ENCODE results near the gene SH3RF1. TPM values are rescaled to one million over a fixed set of nuclear protein-coding genes. Genes with fewer than 3 reads are reported as not detected.
"Not testable (repeated sequence)": the region's sequence is repeated elsewhere in the genome, so short reads cannot be mapped to it uniquely, and the experiment has no call there.

SH3RF1 gene
- total RNA-seq, 1 experiment from 2014 or later, result 5.8 TPM

DNA sequence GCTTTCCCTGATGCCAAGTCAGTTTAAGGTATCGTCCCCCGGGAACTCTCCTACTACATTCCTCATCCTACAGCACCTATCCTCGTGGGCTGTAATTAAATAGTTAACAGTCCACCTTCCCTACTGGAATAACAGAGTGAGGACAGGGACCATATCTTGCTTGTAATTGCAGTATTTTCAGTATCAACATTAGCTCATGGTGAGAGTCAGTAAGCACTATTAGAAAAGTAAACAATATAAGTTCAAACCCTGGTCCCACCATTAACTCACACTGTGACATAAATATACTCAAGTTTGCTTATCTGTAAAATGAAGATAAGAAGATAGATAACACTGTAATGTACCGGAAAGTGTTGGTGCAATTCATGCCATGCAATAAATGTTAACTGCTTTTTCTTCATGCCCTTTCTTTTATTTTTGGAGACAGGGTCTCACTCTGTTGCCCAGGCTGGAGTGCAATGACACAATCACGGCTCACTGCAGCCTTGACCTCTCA lies 61.3 kb downstream of the SH3RF1 start:
- Histone ChIP-seq H3K36me3 (no peaks in the 10 kb centered on the region), H3K9me3 (replicated peaks) (no peaks in the 10 kb centered on the region), H3K27ac (no peak overlapping the region), H3K4me1 (no peaks in the 10 kb centered on the region), H3K27me3 (no peaks in the 10 kb centered on the region), H3K4me3 (no peak overlapping the region)
- no peak for DNase-seq

DNA sequence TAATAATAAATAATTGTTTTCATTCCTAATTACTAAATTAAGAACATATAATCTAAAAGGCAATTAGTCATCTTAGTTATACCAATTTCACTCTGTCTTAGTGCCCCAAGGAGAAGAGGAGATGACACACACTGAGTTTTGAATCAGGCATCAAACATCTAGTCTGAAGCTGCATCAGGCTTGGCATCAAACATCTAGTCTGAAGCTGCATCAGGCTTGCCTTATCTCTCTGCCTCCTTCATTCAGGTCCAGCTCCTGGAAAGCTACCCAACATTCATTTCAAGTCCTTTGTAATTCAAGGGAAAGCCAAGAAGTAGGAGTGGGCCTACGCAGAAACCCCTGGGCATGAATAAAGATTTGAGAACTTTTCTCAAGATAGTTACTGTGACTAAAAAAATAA lies 62.2 kb downstream of the SH3RF1 start:
- Histone ChIP-seq H3K9me3 (replicated peaks) (no peaks in the 10 kb centered on the region), H3K27ac (no peak overlapping the region), H3K27me3 (no peaks in the 10 kb centered on the region), H3K4me3 (no peak overlapping the region), H3K36me3 (no peaks in the 10 kb centered on the region), H3K4me1 (no peaks in the 10 kb centered on the region)
- no peak for DNase-seq

GRCh38 chr4:169208090-169208455 lies 62.7 kb downstream of the SH3RF1 start:
- Histone ChIP-seq H3K27me3 (no peaks in the 10 kb centered on the region), H3K4me1 (no peaks in the 10 kb centered on the region), H3K36me3 (no peaks in the 10 kb centered on the region), H3K4me3 (no peak overlapping the region), H3K9me3 (replicated peaks) (no peaks in the 10 kb centered on the region), H3K27ac (no peak overlapping the region)
- no peak for DNase-seq

DNA sequence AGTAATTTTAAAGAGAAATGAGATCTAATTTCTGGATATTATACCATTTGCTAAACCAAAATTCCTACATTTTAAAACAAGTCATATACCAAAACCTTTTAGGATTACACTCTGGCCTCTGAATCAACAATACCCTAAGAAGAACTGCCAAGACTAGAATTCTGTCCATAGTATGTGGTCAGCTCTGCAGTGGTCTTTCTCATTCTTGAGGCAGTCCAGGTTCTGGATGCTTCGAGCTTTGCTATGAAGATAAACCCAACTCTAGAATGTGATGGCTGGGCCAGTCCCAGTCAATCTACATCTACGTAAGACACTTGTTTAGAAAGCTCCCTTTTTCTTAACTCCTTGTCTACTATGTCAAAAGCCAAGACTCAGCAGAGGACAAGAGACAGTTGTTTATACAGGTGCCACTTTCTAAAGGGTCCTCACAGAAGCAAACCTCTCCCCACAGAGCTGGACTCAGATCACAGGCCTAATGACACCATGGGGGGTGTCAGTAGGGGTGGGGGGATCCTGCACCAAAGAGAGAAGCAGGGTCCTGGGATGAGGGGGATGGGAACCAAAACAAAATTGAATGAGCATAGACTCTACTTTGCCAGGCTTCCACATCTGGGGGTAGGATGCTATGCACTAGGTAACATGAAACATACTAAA lies 63.2 kb downstream of the SH3RF1 start:
- Histone ChIP-seq H3K27me3 (no peaks in the 10 kb centered on the region), H3K36me3 (no peaks in the 10 kb centered on the region), H3K9me3 (replicated peaks) (no peaks in the 10 kb centered on the region; the same call in 1 of the 2 replicates), H3K27ac (no peak overlapping the region), H3K4me1 (no peaks in the 10 kb centered on the region), H3K4me3 (no peak overlapping the region)
- DNase-seq, result no peak

- Histone ChIP-seq H3K27ac (no peak overlapping the region), H3K9me3 (replicated peaks) (no peaks in the 10 kb centered on the region; the same call in 1 of the 2 replicates), H3K36me3 (no peaks in the 10 kb centered on the region)
These were observed 65.0 kb downstream of the SH3RF1 start for GRCh38 chr4:169205744-169206080.

GRCh38 chr4:169205075-169205743 lies 65.5 kb downstream of the SH3RF1 start:
- H3K36me3 ChIP-seq, result no peaks in the 10 kb centered on the region
- no peak for DNase-seq
- H3K27me3 ChIP-seq, result no peaks in the 10 kb centered on the region
- no peaks in the 10 kb centered on the region for H3K4me1 ChIP-seq
- H3K4me3 ChIP-seq, result no peak overlapping the region
- no peaks in the 10 kb centered on the region; the same call in 1 of the 2 replicates for H3K9me3 ChIP-seq (replicated peaks)
- H3K27ac ChIP-seq, result no peak overlapping the region

More at GRCh38 chr4:169205744-169206080, 65.0 kb downstream of the SH3RF1 start:
- Histone ChIP-seq H3K4me1 (no peaks in the 10 kb centered on the region), H3K4me3 (no peak overlapping the region), H3K27me3 (no peaks in the 10 kb centered on the region)
- DNase-seq, result no peak

DNA sequence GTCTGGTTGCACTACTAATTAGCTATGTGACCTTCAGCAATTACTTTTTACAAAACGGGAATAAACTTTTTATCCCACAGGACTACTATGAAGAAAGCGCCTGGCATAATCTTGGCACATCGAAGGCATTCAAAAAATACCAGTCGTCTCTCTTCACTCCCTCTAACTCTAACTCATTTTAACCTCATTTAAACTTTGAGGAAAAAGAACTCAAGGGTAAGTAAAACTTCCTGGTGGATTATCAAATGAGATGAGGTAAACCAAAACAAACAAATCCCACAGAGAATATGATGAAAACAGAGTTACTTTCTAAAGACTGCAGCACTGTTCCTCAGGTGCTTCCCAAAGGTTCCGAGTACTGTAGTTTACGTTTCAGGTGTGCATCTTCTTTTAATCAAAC lies 66.9 kb downstream of the SH3RF1 start:
- no peak overlapping the region for H3K4me3 ChIP-seq
- H3K9me3 ChIP-seq (replicated peaks), result no peaks in the 10 kb centered on the region; the same call in 1 of the 2 replicates
- H3K27ac ChIP-seq, result no peak overlapping the region
- DNase-seq, result no peak
- no peaks in the 10 kb centered on the region for H3K36me3 ChIP-seq
- no peaks in the 10 kb centered on the region for H3K4me1 ChIP-seq
- no peaks in the 10 kb centered on the region for H3K27me3 ChIP-seq

DNA sequence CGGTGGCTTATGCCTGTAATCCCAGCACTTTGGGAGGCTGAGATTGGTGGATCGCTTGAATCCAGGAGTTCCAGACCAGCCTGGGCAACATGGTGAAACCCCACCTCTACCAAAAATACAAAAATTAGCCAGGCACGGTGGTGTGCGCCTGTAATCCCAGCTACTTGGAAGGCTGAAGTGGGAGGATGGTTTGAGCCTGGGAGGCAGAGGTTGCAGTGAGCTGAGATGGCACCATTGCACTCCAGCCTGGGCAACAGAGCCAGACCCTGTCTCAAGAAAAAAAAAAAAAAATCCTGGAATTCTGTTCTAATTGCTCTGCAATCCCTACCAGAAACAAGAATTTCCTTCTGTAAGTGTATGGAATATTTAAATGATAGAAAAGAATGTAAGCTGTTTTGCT lies 67.5 kb downstream of the SH3RF1 start:
- H3K4me1 ChIP-seq; H3K27ac ChIP-seq; H3K4me3 ChIP-seq; H3K36me3 ChIP-seq; H3K9me3 ChIP-seq (replicated peaks); DNase-seq; H3K27me3 ChIP-seq: not testable (repeated sequence)

DNA sequence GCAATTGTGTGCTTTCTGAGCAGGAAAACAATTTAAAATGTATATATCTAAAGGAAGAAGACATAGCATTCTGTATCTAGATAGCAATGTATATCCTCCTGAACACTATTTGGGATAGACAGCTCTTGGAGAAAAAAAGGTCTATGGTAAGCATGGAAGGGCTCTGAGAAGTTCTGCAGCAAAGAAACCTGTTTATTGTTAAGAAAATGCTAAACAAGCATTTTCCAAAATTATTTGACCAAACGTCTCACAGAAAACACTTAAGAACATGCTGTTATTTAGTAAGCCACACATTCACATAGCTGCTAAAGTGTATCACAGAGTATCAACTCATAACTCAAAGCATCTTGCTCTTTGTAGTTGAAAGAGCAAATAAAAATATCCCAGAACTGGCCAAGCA lies 67.9 kb downstream of the SH3RF1 start:
- H3K9me3 ChIP-seq (replicated peaks), result no peaks in the 10 kb centered on the region; the same call in 1 of the 2 replicates
- H3K4me3 ChIP-seq, result no peak overlapping the region
- H3K4me1 ChIP-seq, result no peaks in the 10 kb centered on the region
- H3K27me3 ChIP-seq, result no peaks in the 10 kb centered on the region
- no peak overlapping the region for H3K27ac ChIP-seq
- no peaks in the 10 kb centered on the region for H3K36me3 ChIP-seq
- no peak for DNase-seq

DNA sequence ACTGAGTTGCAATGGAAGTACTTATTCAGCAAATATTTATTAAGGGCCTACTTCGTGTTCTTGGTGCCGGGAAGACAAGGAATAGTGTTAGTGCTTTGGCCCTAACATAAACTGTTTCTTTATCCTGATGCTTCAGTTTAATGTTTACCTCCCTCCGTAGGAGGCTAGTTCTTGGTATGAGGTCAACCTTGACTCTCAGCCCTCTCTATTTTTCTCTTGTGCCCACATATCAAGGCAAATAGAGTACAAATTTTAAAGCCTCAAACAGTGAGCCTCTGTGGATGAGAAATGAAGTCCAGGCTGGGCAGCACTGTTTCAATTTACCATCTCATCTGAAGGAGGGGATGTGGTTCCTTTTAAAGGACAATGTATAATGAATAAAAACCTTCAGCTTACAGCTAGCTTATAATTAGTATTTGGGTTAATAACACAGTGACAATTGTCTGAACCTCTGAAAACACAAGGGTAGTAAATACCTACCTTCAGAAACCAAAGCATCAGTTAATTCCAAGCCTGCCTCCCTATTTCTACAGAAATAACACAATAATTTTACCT lies 68.5 kb downstream of the SH3RF1 start:
- Histone ChIP-seq H3K27ac (no peak overlapping the region), H3K36me3 (no peaks in the 10 kb centered on the region), H3K27me3 (no peaks in the 10 kb centered on the region), H3K9me3 (replicated peaks) (no peaks in the 10 kb centered on the region; the same call in 1 of the 2 replicates), H3K4me3 (no peak overlapping the region), H3K4me1 (no peaks in the 10 kb centered on the region)
- no peak for DNase-seq

DNA sequence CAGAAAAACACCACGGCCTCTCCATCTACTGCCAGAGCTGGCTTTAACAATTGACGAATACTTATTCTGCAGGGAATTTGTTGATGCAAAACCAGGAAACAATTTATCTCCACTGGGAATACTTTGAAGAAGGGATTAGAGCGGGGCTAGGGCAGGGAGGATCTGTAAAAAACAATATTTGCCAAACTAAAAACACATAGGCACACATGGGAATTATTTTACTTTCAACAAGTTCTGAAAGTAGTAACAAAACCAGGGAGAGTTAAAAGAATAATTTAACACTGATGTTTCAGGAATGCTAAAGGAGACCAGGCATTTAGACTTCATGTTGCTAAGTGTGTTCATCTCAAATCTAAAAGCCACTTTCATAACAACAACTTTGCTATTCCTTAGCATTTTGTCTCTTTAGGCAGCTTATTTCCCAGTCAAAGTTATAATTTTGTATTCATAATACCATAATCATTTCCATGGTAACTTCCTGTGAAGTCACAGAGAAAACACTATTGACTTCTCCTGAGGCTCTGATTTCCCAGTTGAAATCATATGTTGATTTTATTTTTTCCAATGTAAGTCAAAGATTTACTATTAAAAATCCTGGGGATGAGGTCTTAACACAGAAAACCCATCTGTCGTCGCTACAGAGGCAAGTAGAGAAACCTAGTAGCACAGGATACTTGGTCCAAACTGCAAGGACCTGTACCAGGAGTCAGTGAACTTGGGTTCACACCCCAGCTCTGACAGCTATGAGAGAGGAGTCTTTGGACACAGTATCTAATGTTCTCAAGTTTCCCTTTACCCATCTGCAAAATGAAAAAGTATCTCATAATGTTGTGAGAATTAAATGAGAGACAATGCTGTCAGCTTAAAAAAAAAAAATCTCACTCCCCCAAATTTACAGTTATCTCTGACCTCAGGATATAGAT lies 69.3 kb downstream of the SH3RF1 start:
- Histone ChIP-seq H3K9me3 (replicated peaks) (no peaks in the 10 kb centered on the region; the same call in 1 of the 2 replicates), H3K4me3 (no peak overlapping the region), H3K36me3 (no peaks in the 10 kb centered on the region), H3K27me3 (no peaks in the 10 kb centered on the region), H3K27ac (no peak overlapping the region), H3K4me1 (no peaks in the 10 kb centered on the region)
- no peak for DNase-seq

DNA sequence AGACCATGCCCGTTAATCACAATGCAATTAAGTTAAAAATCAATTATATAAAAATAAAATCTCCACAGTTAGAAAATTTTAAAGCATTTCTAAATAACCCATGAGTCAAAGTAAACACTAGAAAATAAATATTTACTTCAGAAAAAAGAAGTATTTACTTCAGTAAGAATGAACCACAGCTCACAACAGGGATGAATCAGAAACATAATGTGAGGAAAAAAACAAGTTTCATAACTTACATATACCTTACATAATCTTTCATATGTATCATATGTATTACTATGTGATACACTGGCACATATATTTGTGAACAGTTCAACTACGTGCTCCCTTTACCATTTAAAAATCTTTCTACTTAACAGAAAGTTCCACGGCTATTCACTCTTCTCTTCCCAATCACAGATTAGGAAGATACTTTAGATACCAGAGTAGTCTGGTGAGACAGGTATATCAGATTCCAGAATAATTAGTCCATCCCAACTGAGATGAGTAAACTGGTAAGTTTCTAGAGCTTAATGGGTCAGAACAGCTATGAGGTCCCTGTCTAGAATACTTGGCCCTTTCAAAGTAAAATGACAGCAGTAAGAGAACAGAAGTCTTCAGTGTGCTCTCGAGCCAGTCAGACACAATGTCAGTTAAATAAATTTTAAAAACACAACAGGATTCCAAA lies 70.3 kb downstream of the SH3RF1 start:
- Histone ChIP-seq H3K9me3 (replicated peaks) (no peaks in the 10 kb centered on the region; the same call in 1 of the 2 replicates), H3K4me3 (no peak overlapping the region), H3K4me1 (no peaks in the 10 kb centered on the region), H3K27ac (no peak overlapping the region), H3K36me3 (no peaks in the 10 kb centered on the region), H3K27me3 (no peaks in the 10 kb centered on the region)
- no peak for DNase-seq

GRCh38 chr4:169199184-169199583 lies 71.6 kb downstream of the SH3RF1 start:
- no peaks in the 10 kb centered on the region; the same call in 1 of the 2 replicates for H3K9me3 ChIP-seq (replicated peaks)
- no peaks in the 10 kb centered on the region for H3K4me1 ChIP-seq
- no peaks in the 10 kb centered on the region for H3K27me3 ChIP-seq
- DNase-seq, result no peak
- H3K4me3 ChIP-seq, result no peak overlapping the region
- H3K27ac ChIP-seq, result no peak overlapping the region
- no peaks in the 10 kb centered on the region for H3K36me3 ChIP-seq

- H3K27me3 ChIP-seq, result no peaks in the 10 kb centered on the region
- no peak overlapping the region for H3K4me3 ChIP-seq
- H3K27ac ChIP-seq, result no peak overlapping the region
- no peaks in the 10 kb centered on the region for H3K36me3 ChIP-seq
- no peaks in the 10 kb centered on the region for H3K4me1 ChIP-seq
- H3K9me3 ChIP-seq (replicated peaks), result no peaks in the 10 kb centered on the region; the same call in 1 of the 2 replicates
- no peak for DNase-seq
These were observed 72.6 kb downstream of the SH3RF1 start for GRCh38 chr4:169198167-169198566.
